VCaP (cell line): Measurements from ENCODE around the gene ABCA13.

Experiments used
- H3K27ac ChIP-seq: fragments of 450-650 bp; 2 replicates; pipeline ENCODE4 v1.5.1; 2017
- CTCF ChIP-seq: fragments of 450-650 bp; conservative IDR thresholded peaks from 2 replicates; pipeline ENCODE4 v1.5.1; 2017; ENCODE audit warnings: mild to moderate bottlenecking, moderate library complexity

Gene ABCA13

DNA sequence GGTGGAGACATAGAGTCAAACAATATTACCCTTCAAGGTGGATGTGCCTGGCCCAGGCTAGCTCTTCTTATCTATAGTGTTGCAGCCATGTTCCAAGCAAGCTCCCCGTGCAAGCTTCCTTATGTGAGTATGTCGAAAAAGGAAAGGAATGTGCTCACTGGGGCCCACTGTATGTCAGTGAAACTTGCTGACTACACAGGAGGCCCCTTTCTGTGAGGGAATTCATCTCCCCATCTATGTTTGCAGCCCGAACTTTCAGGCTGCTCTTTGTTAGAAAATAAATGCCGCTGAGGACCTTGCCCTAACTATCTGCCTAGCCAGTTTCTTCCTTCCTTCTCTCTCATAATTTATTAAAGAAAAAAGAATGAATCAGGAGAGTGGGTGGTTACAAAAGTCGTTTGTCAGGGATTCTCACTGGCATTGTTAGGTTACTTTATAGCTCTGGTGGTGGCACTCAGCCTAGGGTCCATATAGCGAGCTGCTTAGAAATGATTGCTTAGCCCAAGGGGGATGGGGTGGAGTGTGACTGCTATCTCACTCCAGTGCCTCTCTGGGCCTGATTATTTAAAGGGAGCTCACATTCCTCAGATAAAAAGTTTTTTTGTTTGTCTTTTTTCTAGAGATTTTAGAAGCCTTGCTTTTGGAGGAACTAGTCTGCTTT is 302.1 kb downstream of the ABCA13 start:
- no peak overlapping the region for H3K27ac ChIP-seq
- no peak for TF ChIP-seq CTCF

- no peak for TF ChIP-seq CTCF
- H3K27ac ChIP-seq: no peak overlapping the region
Measured at GRCh38 chr7:48481235-48481634, 310.0 kb downstream of the ABCA13 start.

DNA sequence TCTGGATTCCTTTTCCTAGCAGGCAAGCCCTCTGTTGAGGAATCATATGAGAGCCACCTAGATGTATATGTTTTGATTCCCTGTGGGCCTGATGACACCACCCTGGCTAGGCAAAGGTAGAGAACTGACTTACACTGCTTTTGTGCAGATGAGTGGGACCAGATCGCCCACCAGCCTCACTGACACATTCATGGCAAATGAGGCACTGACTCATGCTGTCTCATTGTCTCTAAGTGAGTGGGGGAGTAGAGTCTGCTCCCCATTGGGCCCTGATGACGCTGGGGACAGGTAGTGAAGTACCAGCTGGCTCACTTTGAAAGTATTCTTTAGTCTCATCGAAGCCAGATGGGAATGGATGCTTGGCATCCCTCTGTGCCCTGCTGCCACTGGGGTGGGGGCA is 326.3 kb downstream of the ABCA13 start:
- TF ChIP-seq CTCF: no peak

GRCh38 chr7:48502021-48502420 is 330.8 kb downstream of the ABCA13 start:
- peak overlapping the region; percentile 94 for H3K27ac ChIP-seq
- TF ChIP-seq CTCF: no peak

More for the DNA sequence above, 326.3 kb downstream of the ABCA13 start:
- no peak overlapping the region for H3K27ac ChIP-seq

- H3K27ac ChIP-seq: peak overlapping the region; percentile 94
- no peak for TF ChIP-seq CTCF
Measured at GRCh38 chr7:48505051-48505450, 333.8 kb downstream of the ABCA13 start.

GRCh38 chr7:48505466-48505865 is 334.2 kb downstream of the ABCA13 start:
- peak overlapping the region; percentile 94 for H3K27ac ChIP-seq
- TF ChIP-seq CTCF: no peak

DNA sequence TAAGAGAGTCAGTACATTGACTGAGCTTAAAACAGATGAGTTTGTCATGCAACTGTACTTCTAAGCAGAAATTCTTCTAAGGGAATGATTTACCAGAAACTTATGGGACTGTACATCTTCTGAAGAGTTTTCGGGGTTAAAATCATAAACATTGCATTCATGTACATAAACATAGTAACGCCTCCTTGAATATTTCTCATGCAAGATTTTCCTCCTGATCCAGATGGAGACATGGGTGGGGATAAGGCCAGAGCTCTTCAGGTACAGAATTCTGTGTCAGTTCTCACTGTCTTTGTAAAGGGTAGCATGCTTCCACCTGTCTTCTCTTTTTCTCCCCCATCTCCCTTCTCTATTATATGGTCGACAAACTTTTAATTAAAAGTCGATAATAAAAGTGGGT is 335.3 kb downstream of the ABCA13 start:
- TF ChIP-seq CTCF: no peak
- peak overlapping the region; percentile 94 for H3K27ac ChIP-seq
